Neuronal stem cell (in vitro differentiated cells): Measurements from ENCODE around the gene MCRIP2.

Experiments used
- DNase-seq: peaks from one replicate; pipeline ENCODE4 v3.0.0-alpha.2; 2013; ENCODE audit warnings: low spot score
- H2AFZ ChIP-seq: one replicate; pipeline ENCODE4 v1.6.1; 2013; ENCODE audit warnings: mild to moderate bottlenecking, low read length, inconsistent platforms
- H2AK5ac ChIP-seq: 2 replicates; pipeline ENCODE4 v1.6.1; 2013; ENCODE audit warnings: low read depth, mild to moderate bottlenecking, inconsistent platforms, low read length, moderate library complexity, mixed read lengths
- H2BK120ac ChIP-seq: 2 replicates; pipeline ENCODE4 v1.6.1; 2013; ENCODE audit warnings: low read depth, mild to moderate bottlenecking, inconsistent platforms, low read length, moderate library complexity, mixed read lengths
- H2BK12ac ChIP-seq: one replicate; pipeline ENCODE4 v1.6.1; 2013; ENCODE audit warnings: low read length, inconsistent platforms
- H2BK15ac ChIP-seq: 2 replicates; pipeline ENCODE4 v1.6.1; 2013; ENCODE audit warnings: mild to moderate bottlenecking, low read length, inconsistent platforms, mixed read lengths
- H2BK5ac ChIP-seq: one replicate; pipeline ENCODE4 v1.6.1; 2013; ENCODE audit warnings: inconsistent platforms, mild to moderate bottlenecking, low read length, moderate library complexity
- H3K14ac ChIP-seq: one replicate; pipeline ENCODE4 v1.6.1; 2013; ENCODE audit warnings: low read length, inconsistent platforms
- H3K18ac ChIP-seq: 2 replicates; pipeline ENCODE4 v1.6.1; 2013; ENCODE audit warnings: low read length, inconsistent platforms
- H3K23ac ChIP-seq: 2 replicates; pipeline ENCODE4 v1.6.1; 2013; ENCODE audit warnings: low read depth, mild to moderate bottlenecking, mixed read lengths, low read length, inconsistent platforms; ENCODE audit not compliant: poor library complexity
- H3K27ac ChIP-seq: replicated peaks from 3 replicates; pipeline ENCODE4 v1.5.1; 2013; ENCODE audit warnings: low read length, inconsistent platforms
- H3K27me3 ChIP-seq, 3 experiments: 2 replicates each; pipeline ENCODE4 v1.6.1; 2013; ENCODE audit warnings: low read length in 3 of 3, mild to moderate bottlenecking in 2 of 3, inconsistent platforms in 1 of 3, low read depth in 1 of 3, mixed read lengths in 1 of 3, moderate library complexity in 1 of 3; ENCODE audit not compliant: control insufficient read depth in 3 of 3, insufficient read depth in 3 of 3
- H3K36me3 ChIP-seq, 2 donors: replicated peaks in 1 of 2; 2 replicates each; pipeline ENCODE4 v1.6.1; 2013; ENCODE audit warnings: low read length in 2 of 2; ENCODE audit not compliant: control insufficient read depth in 2 of 2, insufficient read depth in 2 of 2
- H3K4ac ChIP-seq: 2 replicates; pipeline ENCODE4 v1.6.1; 2013; ENCODE audit warnings: inconsistent platforms, mild to moderate bottlenecking, low read length, moderate library complexity
- H3K4me1 ChIP-seq, 2 donors: 1 replicate in 1 of 2; 2 replicates in 1 of 2; pipeline ENCODE4 v1.6.1; 2013; ENCODE audit warnings: low read length in 2 of 2, low read depth in 1 of 2; ENCODE audit not compliant: control insufficient read depth in 2 of 2, insufficient read depth in 1 of 2
- H3K4me2 ChIP-seq: one replicate; pipeline ENCODE4 v1.6.1; 2013; ENCODE audit warnings: mild to moderate bottlenecking, low read length, inconsistent platforms; ENCODE audit not compliant: insufficient read depth, poor library complexity, severe bottlenecking
- H3K4me3 ChIP-seq, 2 donors: 2 replicates each; pipeline ENCODE4 v1.5.1; 2013; ENCODE audit warnings: low read length in 2 of 2, mild to moderate bottlenecking in 2 of 2, inconsistent platforms in 1 of 2, moderate library complexity in 1 of 2
- H3K79me1 ChIP-seq: one replicate; pipeline ENCODE4 v1.6.1; 2013; ENCODE audit warnings: low read depth, mild to moderate bottlenecking, inconsistent platforms, low read length, moderate library complexity
- H3K9ac ChIP-seq: one replicate; pipeline ENCODE4 v1.6.1; 2013; ENCODE audit warnings: mild to moderate bottlenecking, low read depth, low read length, inconsistent platforms; ENCODE audit not compliant: poor library complexity
- H3K9me3 ChIP-seq, 2 donors: replicated peaks in 1 of 2; 2 replicates each; pipeline versions ENCODE3 to v1.6.1; 2013; ENCODE audit warnings: low read length in 2 of 2, mild to moderate bottlenecking in 2 of 2, inconsistent platforms in 1 of 2, low read depth in 1 of 2, mixed read lengths in 1 of 2, moderate library complexity in 1 of 2; ENCODE audit not compliant: control insufficient read depth in 2 of 2, insufficient read depth in 1 of 2
- H4K8ac ChIP-seq: one replicate; pipeline ENCODE4 v1.6.1; 2013; ENCODE audit warnings: low read depth, mild to moderate bottlenecking, inconsistent platforms, low read length, moderate library complexity
- H4K91ac ChIP-seq: one replicate; pipeline ENCODE4 v1.6.1; 2013; ENCODE audit warnings: low read length, low read depth, mild to moderate bottlenecking, inconsistent platforms; ENCODE audit not compliant: poor library complexity
- whole genome bisulfite sequencing, 2 donors: extraction: QIAGEN DNeasy Blood & Tissue Kit; methylation state at CpG; one replicate each; pipeline ENCODE4 v1.1.7; 2013; ENCODE audit warnings: missing lambda C conversion rate in 2 of 2, mixed read lengths in 1 of 2; ENCODE audit not compliant: insufficient read length in 2 of 2, insufficient replicate concordance in 1 of 2; ENCODE audit errors: extremely low coverage in 2 of 2; 5-methylcytosine and 5-hydroxymethylcytosine counted together

MCRIP2 gene

DNA sequence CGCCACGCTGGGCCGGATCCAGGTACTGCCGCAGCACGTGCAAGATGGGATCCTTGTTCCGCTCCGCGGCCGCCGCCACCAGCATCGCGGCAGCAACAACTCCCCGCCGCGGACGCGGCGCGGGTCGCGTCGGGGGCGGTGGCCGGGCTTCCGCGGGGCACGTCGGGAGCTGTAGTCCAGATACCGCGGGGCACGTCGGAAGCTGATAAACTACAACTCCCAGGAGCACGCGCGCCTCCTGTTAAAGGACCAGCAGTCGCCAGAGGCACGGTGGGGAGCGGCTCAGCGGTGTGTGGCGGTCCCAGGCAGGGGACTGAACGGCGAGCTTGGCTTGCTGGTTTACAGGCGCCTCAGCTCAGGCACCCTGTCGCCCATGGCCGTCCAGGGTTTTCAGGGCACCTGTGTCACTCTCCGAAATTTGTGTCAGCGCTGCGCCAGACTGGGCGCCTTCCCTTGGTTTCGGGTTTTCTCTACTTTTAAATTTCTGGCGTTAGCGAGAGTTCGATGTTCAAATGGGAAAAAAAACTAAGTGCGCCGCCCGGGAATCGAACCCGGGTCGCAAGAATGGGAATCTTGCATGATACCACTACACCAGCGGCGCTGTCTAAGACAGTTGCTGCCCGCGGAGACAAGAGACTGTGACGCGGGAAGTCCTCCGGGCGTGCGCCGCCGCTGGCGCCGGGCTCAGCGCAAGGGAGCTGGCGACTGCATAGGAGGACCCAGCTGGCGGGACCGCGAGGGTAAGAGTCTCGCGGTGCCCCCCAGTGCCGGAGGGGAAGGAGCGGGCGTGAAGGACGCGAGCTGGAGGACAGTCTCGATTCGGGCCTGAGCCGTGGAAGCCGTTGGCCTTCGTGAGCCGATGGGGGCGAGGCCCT, 5.2 kb upstream of the MCRIP2 start, which contains the start of gene METTL26:
Gene METTL26 (minus strand): TSS at position 100 of the 875 bp plus-strand sequence. CDS start 15 bp downstream, at position 85.
- Histone ChIP-seq H3K27me3 (peaks cover 0 to 1% (median 0%) of the 10 kb centered on the region in 3 experiments), H2BK120ac (peak within 1 kb of the TSS; percentile 87), H2AK5ac (peak within 1 kb of the TSS; percentile 92), H3K4ac (no peak within 1 kb of the TSS), H3K4me3 (peak within 1 kb of the TSS; percentile 99 to 100), H3K9ac (peak within 1 kb of the TSS; percentile 97), H2BK5ac (peak within 1 kb of the TSS; percentile 95), H3K27ac (peak within 1 kb of the TSS; percentile 77), H2BK15ac (peak within 1 kb of the TSS; percentile 92), H3K4me1 (peaks cover 17 to 28% of the 10 kb centered on the region in 2 donors), H3K36me3 (peaks cover 12 to 25% of the 10 kb centered on the region in 2 donors), H3K4me2 (peak within 1 kb of the TSS; percentile 88), H2BK12ac (peak within 1 kb of the TSS; percentile 63), H3K18ac (peak within 1 kb of the TSS; percentile 100), H4K8ac (peak within 1 kb of the TSS; percentile 96), H3K14ac (peak within 1 kb of the TSS; percentile 99), H3K79me1 (peaks cover 19% of the 10 kb centered on the region), H3K23ac (peak within 1 kb of the TSS; percentile 99), H2AFZ (peak within 1 kb of the TSS; percentile 100), H3K9me3 (no peaks in the 10 kb centered on the region), H4K91ac (no peak within 1 kb of the TSS)
- DNase-seq = peak; percentile 94
- no CpG with 5 or more reads among the region's 91 CpGs for WGBS, 2 donors

DNA sequence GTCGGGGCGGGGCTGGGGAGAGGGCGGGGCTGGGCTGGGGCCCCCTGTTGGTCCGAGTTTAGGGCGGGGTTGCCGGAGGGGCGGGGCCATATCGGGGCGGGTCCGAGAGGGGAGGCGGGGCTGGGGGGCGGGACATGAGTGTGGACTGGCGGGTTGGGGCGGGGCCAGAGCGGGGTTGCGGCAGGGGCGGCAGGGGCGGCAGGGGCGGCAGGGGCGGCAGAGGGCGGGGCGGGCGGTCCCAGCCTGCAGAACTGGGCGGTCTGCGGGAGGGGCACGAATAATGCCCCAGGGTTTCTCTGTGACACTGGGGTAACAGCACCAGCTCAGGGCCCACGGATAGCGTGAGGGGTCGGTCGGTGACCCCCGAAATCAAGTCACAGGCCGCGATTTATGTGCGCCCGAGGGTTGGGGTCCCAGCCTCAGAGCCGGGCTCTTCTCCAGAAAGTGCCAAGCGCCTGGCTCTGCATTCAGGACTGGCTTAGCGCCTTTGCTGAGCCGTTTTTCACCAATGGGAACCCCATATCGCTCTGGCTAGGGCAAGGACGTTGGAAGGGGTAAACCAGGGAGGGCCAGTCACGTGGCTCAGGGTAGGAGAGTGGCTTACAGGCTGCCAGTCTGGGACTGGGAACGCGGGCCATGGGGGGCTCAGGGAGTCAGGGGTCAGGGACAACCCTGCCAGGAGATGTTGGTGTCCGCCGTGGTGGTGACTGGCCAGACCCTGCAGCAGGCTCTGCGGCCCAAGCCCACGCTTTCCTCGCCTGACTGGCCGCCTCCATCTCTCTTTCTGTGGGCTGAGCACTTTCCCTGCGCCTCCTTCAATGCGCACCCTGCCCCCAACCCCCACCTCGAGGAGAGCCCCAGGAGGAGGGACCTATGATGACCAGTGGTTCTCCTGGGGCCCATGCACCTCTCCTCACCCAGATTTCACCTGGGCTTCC, 4.3 kb upstream of the MCRIP2 start:
- peak overlapping the region; percentile 92 for H2BK15ac ChIP-seq
- H3K18ac ChIP-seq = peak overlapping the region; percentile 100
- peak overlapping the region; percentile 100 for H2AFZ ChIP-seq
- peak overlapping the region; percentile 79 for H2AK5ac ChIP-seq
- H3K27me3 ChIP-seq = peaks cover 0 to 7% (median 5%) of the 10 kb centered on the region in 3 experiments
- H3K4me3 ChIP-seq = peak overlapping the region; percentile 99 to 100
- peak overlapping the region; percentile 98 for H3K23ac ChIP-seq
- peak overlapping the region; percentile 40 for H4K91ac ChIP-seq
- H3K27ac ChIP-seq = peak overlapping the region; percentile 39
- H2BK5ac ChIP-seq = peak overlapping the region; percentile 95
- no peak for DNase-seq
- peak overlapping the region; percentile 96 for H3K9ac ChIP-seq
- H3K9me3 ChIP-seq = no peaks in the 10 kb centered on the region
- H3K36me3 ChIP-seq = peaks cover 12 to 25% of the 10 kb centered on the region in 2 donors
- peaks cover 17% of the 10 kb centered on the region for H3K79me1 ChIP-seq
- no peak overlapping the region for H2BK120ac ChIP-seq
- H3K4ac ChIP-seq = no peak overlapping the region
- peak overlapping the region; percentile 14 for H3K14ac ChIP-seq
- H4K8ac ChIP-seq = no peak overlapping the region
- peak overlapping the region; percentile 88 for H3K4me2 ChIP-seq
- H3K4me1 ChIP-seq = peaks cover 15 to 27% of the 10 kb centered on the region in 2 donors
- no CpG with 5 or more reads among the region's 53 CpGs for whole genome bisulfite sequencing, 2 donors
- H2BK12ac ChIP-seq = peak overlapping the region; percentile 97

DNA sequence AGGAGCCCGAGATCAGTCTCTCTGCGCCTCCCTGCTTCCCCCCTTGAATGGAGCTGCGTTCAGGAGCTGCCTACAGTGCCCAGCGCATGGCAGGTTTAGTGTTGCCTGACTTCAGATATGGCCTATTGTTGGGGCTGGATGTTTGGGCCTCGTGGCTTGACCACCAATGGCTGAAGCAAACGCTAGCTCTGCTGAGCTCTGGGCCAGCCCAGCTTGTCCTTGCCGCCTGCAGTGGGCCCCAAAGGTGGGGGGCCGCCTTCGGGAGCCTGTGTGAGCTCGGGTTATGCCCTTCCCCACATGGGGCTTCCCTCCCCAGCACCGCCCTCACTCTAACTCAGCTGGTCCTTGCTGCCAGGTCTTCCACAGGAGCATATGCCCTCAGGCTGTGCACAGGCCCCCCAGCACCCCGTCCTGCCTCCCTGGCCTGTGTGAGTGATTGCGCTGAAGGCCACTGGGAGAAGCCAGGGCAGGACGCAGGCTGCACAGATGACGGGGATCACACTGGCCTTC, 3.5 kb upstream of the MCRIP2 start:
- Histone ChIP-seq H2BK12ac (peak overlapping the region; percentile 97), H3K4me3 (no peak overlapping the region), H2BK5ac (no peak overlapping the region), H3K27me3 (peaks cover 0 to 14% (median 11%) of the 10 kb centered on the region in 3 experiments), H2BK120ac (no peak overlapping the region), H2AK5ac (peak overlapping the region; percentile 79), H3K27ac (no peak overlapping the region), H3K18ac (peak overlapping the region; percentile 96), H3K14ac (peak overlapping the region; percentile 14), H3K9ac (peak overlapping the region; percentile 38), H3K79me1 (peaks cover 15% of the 10 kb centered on the region), H4K91ac (peak overlapping the region; percentile 40), H3K36me3 (peaks cover 10 to 22% of the 10 kb centered on the region in 2 donors), H3K4ac (no peak overlapping the region), H4K8ac (no peak overlapping the region), H3K9me3 (no peaks in the 10 kb centered on the region), H3K23ac (peak overlapping the region; percentile 2), H3K4me2 (no peak overlapping the region), H2AFZ (peak overlapping the region; percentile 86), H3K4me1 (peaks cover 18 to 27% of the 10 kb centered on the region in 2 donors), H2BK15ac (peak overlapping the region; percentile 17)
- no CpG with 5 or more reads among the region's 15 CpGs for WGBS, 2 donors
- no peak for DNase-seq
